B cell (primary cell): ENCODE results near the gene CAMTA1. TPM values are rescaled to one million over a fixed set of nuclear protein-coding genes. Genes with fewer than 3 reads are reported as not detected.

Source experiments
- ATAC-seq: fragments of 200-7000 bp; cut with Tn5 transposase; one replicate; pipeline ENCODE4 v1.10.0; 2021; ENCODE audit warnings: low read depth, mild to moderate bottlenecking, moderate number of reproducible peaks, moderate library complexity
- CTCF ChIA-PET: fragments of 350-600 bp; sonication (Branson Sonifier 250); formaldehyde crosslinking; loops from one replicate; lab custom pipeline; 2021; ENCODE audit warnings: antibody characterized with exemption, inconsistent platforms; lab: Charles Lee
- POLR2A ChIA-PET: fragments of 350-600 bp; sonication (Branson Sonifier 250); formaldehyde crosslinking; loops from one replicate; lab custom pipeline; 2021; ENCODE audit warnings: antibody characterized with exemption; lab: Charles Lee
- DNase-seq: peaks from one replicate; pipeline ENCODE4 v3.0.0; 2013
- H2AFZ ChIP-seq: 2 replicates; pipeline ENCODE4 v1.6.1; 2012; ENCODE audit warnings: mild to moderate bottlenecking, low read depth, low read length; ENCODE audit not compliant: insufficient read depth, poor library complexity, severe bottlenecking
- H3K27ac ChIP-seq, 2 donors: 1 replicate in 1 of 2; 2 replicates in 1 of 2; pipeline ENCODE4 v1.5.1; 2012 to 2013; ENCODE audit warnings: low read length in 2 of 2, mild to moderate bottlenecking in 2 of 2, moderate library complexity in 1 of 2
- H3K27me3 ChIP-seq, 4 experiments: fragments of 200-600 bp in 1 of 4; sonication (generic) in 1 of 4; replicated peaks in 1 of 4; 1 replicate in 2 of 4; 2 replicates in 2 of 4; pipeline versions ENCODE4 v1.6.1 to v1.7.0; 2013 to 2016; ENCODE audit warnings: low read length in 3 of 4, mild to moderate bottlenecking in 2 of 4, mixed read lengths in 1 of 4, moderate library complexity in 1 of 4; ENCODE audit not compliant: insufficient read depth in 4 of 4, control insufficient read depth in 3 of 4; ENCODE audit errors: control extremely low read depth in 1 of 4
- H3K36me3 ChIP-seq, 2 experiments: replicated peaks in 1 of 2; 1 replicate in 1 of 2; 2 replicates in 1 of 2; pipeline versions ENCODE4 v1.6.1 to v1.7.1; 2013; ENCODE audit warnings: low read length in 1 of 2; ENCODE audit not compliant: insufficient read depth in 2 of 2, control insufficient read depth in 1 of 2; ENCODE audit errors: control extremely low read depth in 1 of 2, extremely low read depth in 1 of 2
- H3K4me1 ChIP-seq, 2 donors: fragments of 200-600 bp in 1 of 2; sonication (generic) in 1 of 2; 1 replicate in 1 of 2; 2 replicates in 1 of 2; pipeline versions ENCODE4 v1.5.1 to v1.6.1; 2013 to 2017; ENCODE audit warnings: low read length in 2 of 2; ENCODE audit not compliant: control insufficient read depth in 2 of 2, insufficient read depth in 2 of 2
- H3K4me2 ChIP-seq: replicated peaks from 2 replicates; pipeline ENCODE3; 2012; ENCODE audit warnings: mild to moderate bottlenecking, low read depth, low read length; ENCODE audit not compliant: poor library complexity, severe bottlenecking
- H3K4me3 ChIP-seq, 5 experiments: fragments of 200-600 bp in 1 of 5; sonication (generic) in 1 of 5; 1 replicate in 3 of 5; 2 replicates in 2 of 5; pipeline versions ENCODE4 v1.5.1 to v1.7.0; 2011 to 2016; ENCODE audit warnings: low read length in 4 of 5, mild to moderate bottlenecking in 4 of 5, low read depth in 2 of 5, control low read depth in 1 of 5, moderate library complexity in 1 of 5; ENCODE audit not compliant: insufficient read depth in 1 of 5; ENCODE audit errors: control extremely low read depth in 1 of 5, extremely low read depth in 1 of 5
- H3K79me2 ChIP-seq: fragments of 200-600 bp; sonication (generic); one replicate; pipeline ENCODE4 v1.6.0; 2016; ENCODE audit warnings: low read length; ENCODE audit not compliant: control insufficient read depth, insufficient read depth
- H3K9ac ChIP-seq: fragments of 200-600 bp; sonication (generic); 2 replicates; pipeline ENCODE4 v1.6.1; 2017; ENCODE audit warnings: mild to moderate bottlenecking, low read length, moderate library complexity
- H3K9me3 ChIP-seq, 3 donors: one replicate each; pipeline versions ENCODE4 v1.6.1 to v1.7.1; 2013; ENCODE audit warnings: low read length in 2 of 3; ENCODE audit not compliant: control insufficient read depth in 2 of 3, insufficient read depth in 1 of 3; ENCODE audit errors: control extremely low read depth in 1 of 3
- H4K20me1 ChIP-seq: 2 replicates; pipeline ENCODE4 v1.6.0; 2012; ENCODE audit warnings: mild to moderate bottlenecking, low read length; ENCODE audit not compliant: insufficient read depth, control insufficient read depth, poor library complexity, severe bottlenecking
- H3K27ac Mint-ChIP-seq: one replicate; pipeline ENCODE4 v1.8.0; 2021; ENCODE audit warnings: mixed read lengths
- H3K27me3 Mint-ChIP-seq: one replicate; pipeline ENCODE4 v1.8.0; 2021; ENCODE audit warnings: mixed read lengths
- H3K4me1 Mint-ChIP-seq: one replicate; pipeline ENCODE4 v1.8.0; 2021; ENCODE audit warnings: mixed read lengths
- H3K4me3 Mint-ChIP-seq: one replicate; pipeline ENCODE4 v1.8.0; 2021; ENCODE audit warnings: mixed read lengths
- H3K9me3 Mint-ChIP-seq: one replicate; pipeline ENCODE4 v1.8.0; 2022; ENCODE audit warnings: mixed read lengths; ENCODE audit not compliant: insufficient read depth
- EZH2 ChIP-seq: IDR thresholded peaks from 2 replicates; pipeline ENCODE4 v1.6.1; 2012; ENCODE audit warnings: borderline replicate concordance, low read depth, mild to moderate bottlenecking, moderate library complexity, low read length; ENCODE audit not compliant: insufficient read depth, poor library complexity, severe bottlenecking
- WGBS: methylation state at CpG from one replicate; pipeline ENCODE4 v1.1.5; 2013; ENCODE audit warnings: missing lambda C conversion rate; ENCODE audit not compliant: insufficient coverage; 5-methylcytosine and 5-hydroxymethylcytosine counted together
- intact Hi-C: fragments of 100-400 bp; cut with micrococcal nuclease; formaldehyde crosslinking; loops from one replicate; pipeline ENCODE4 v1.10.0; 2022
- polyA plus RNA-seq: library from polyadenylated mRNA; depleted of rRNA; stranded (reverse); fragments of >200 nt; gene quantifications from 2 replicates; pipeline ENCODE4 v1.2.3, GENCODE V29; 2012
- total RNA-seq, 2 donors: library from RNA; stranded (reverse); fragments of 120-200 nt in 1 of 2; gene quantifications; 1 replicate in 1 of 2; 2 replicates in 1 of 2; pipeline versions ENCODE4 v1.2.3 to v1.2.4, GENCODE V29; 2013 to 2022
- TF ChIP-seq, protein P1 (sequence below): fragments of 200-600 bp; IDR thresholded peaks from one replicate; pipeline ENCODE4 v1.8.0; 2022; ENCODE audit warnings: antibody characterized with exemption, mild to moderate bottlenecking

The CAMTA1 gene
- total and polyA plus RNA-seq, 2 donors (not counting 1 experiment from before 2014, with no cell fraction given) = 42.2 to 45.7 TPM

DNA sequence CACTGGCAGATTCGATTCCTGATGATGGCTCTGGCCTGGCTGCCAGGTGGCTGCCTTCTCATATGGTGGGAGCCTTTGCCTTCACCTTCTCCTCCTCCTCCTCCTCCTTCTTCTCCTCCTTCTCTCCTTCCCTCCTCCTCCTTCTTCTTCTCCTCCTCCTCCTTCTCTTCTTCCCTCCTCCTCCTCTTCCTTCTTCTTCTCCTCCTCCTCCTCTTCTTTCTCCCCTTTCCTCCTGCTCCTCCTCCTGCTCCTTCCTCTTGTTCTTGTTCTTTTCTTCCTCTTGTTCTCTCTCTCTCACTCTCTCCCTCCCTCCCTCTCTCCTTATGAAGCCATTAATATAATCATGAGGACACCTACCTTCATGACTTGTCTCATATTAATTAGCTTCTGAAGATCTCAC lies 278.7 kb downstream of the CAMTA1 start:
- TF ChIP-seq, protein P1, sequence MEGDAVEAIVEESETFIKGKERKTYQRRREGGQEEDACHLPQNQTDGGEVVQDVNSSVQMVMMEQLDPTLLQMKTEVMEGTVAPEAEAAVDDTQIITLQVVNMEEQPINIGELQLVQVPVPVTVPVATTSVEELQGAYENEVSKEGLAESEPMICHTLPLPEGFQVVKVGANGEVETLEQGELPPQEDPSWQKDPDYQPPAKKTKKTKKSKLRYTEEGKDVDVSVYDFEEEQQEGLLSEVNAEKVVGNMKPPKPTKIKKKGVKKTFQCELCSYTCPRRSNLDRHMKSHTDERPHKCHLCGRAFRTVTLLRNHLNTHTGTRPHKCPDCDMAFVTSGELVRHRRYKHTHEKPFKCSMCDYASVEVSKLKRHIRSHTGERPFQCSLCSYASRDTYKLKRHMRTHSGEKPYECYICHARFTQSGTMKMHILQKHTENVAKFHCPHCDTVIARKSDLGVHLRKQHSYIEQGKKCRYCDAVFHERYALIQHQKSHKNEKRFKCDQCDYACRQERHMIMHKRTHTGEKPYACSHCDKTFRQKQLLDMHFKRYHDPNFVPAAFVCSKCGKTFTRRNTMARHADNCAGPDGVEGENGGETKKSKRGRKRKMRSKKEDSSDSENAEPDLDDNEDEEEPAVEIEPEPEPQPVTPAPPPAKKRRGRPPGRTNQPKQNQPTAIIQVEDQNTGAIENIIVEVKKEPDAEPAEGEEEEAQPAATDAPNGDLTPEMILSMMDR = no peak
- no peak for TF ChIP-seq EZH2
- H3K4me3 ChIP-seq = no peak overlapping the region
- no peak for ATAC-seq
- H3K4me1 Mint-ChIP-seq = no peaks in the 10 kb centered on the region
- no peak for DNase-seq
- 86% methylated on average over 1 of the region's 1 CpG for WGBS
- H3K9ac ChIP-seq = no peak overlapping the region
- no peak overlapping the region for H3K27ac ChIP-seq
- peaks cover 22% of the 10 kb centered on the region for H3K27me3 Mint-ChIP-seq
- no peaks in the 10 kb centered on the region for H3K9me3 Mint-ChIP-seq
- POLR2A ChIA-PET = no interaction called here
- no peak overlapping the region for H3K27ac Mint-ChIP-seq
- no peak overlapping the region for H2AFZ ChIP-seq
- H3K9me3 ChIP-seq = no peaks in the 10 kb centered on the region
- H3K36me3 ChIP-seq = no peaks in the 10 kb centered on the region
- no peaks in the 10 kb centered on the region for H3K4me1 ChIP-seq
- intact Hi-C loops = no loop called here
- no peak overlapping the region for H3K4me2 ChIP-seq
- H3K27me3 ChIP-seq = no peaks in the 10 kb centered on the region
- H4K20me1 ChIP-seq = no peaks in the 10 kb centered on the region
- CTCF ChIA-PET = no interaction called here
- no peak overlapping the region for H3K4me3 Mint-ChIP-seq
- no peaks in the 10 kb centered on the region for H3K79me2 ChIP-seq

GRCh38 chr1:7068552-7068951 lies 283.3 kb downstream of the CAMTA1 start:
- no peak for DNase-seq
- Histone ChIP-seq H3K27ac (no peak overlapping the region), H3K4me3 (no peak overlapping the region), H3K4me1 (peaks cover 0 to 4% of the 10 kb centered on the region in 2 donors), H3K27me3 (peaks cover 0 to 7% (median 1%) of the 10 kb centered on the region in 4 experiments), H3K36me3 (no peaks in the 10 kb centered on the region), H2AFZ (no peak overlapping the region), H3K4me2 (no peak overlapping the region), H3K9ac (no peak overlapping the region), H4K20me1 (no peaks in the 10 kb centered on the region), H3K79me2 (no peaks in the 10 kb centered on the region), H3K9me3 (peaks cover 0 to 3% (median 0%) of the 10 kb centered on the region in 3 donors)
- H3K4me3 Mint-ChIP-seq = no peak overlapping the region
- H3K9me3 Mint-ChIP-seq = no peaks in the 10 kb centered on the region
- H3K27ac Mint-ChIP-seq = no peak overlapping the region
- ATAC-seq = no peak
- ChIA-PET CTCF (interaction anchor here (1.2 to 5.8 kb wide), 2 partner anchors 19 to 349 kb away, joined by 3 to 84 read pairs; no protein-coding TSS in a partner anchor), POLR2A (no interaction called here)
- peaks cover 38% of the 10 kb centered on the region for H3K27me3 Mint-ChIP-seq
- no peak for TF ChIP-seq EZH2
- TF ChIP-seq, protein P1 = no peak
- 95% methylated on average over 2 of the region's 5 CpGs for WGBS
- intact Hi-C loops = no loop called here
- H3K4me1 Mint-ChIP-seq = peaks cover 7% of the 10 kb centered on the region
